H1 (cell line): Measurements from ENCODE around the gene OTX2. TPM values are rescaled to one million over a fixed set of nuclear protein-coding genes. Genes with fewer than 3 reads are reported as not detected.

Source experiments
- CTCF ChIA-PET: fragments of 300-600 bp; sonication (Branson Sonifier 250); formaldehyde crosslinking; loops from one replicate; lab custom pipeline; 2021; ENCODE audit not compliant: partially characterized antibody; lab: Charles Lee
- POLR2A ChIA-PET: fragments of 300-600 bp; sonication (Branson Sonifier 250); formaldehyde crosslinking; loops from one replicate; lab custom pipeline; 2021; ENCODE audit warnings: inconsistent platforms; ENCODE audit not compliant: partially characterized antibody; lab: Charles Lee
- DNase-seq, 2 experiments: peaks; one replicate each; pipeline versions ENCODE4 v3.0.0 to v3.0.0-alpha.2; 2010 to 2022; ENCODE audit warnings: low spot score in 2 of 2, low read depth in 1 of 2, mixed read lengths in 1 of 2
- FAIRE-seq: peaks from 2 replicates; lab custom pipeline; 2011; peaks lifted over from hg19 to GRCh38; lab: Jason Lieb, UNC
- H2AFZ ChIP-seq: 2 replicates; pipeline ENCODE4 v1.8.1; 2012; ENCODE audit warnings: low read length, inconsistent platforms
- H2AK5ac ChIP-seq: 2 replicates; pipeline ENCODE4 v1.6.1; 2013; ENCODE audit warnings: low read depth, low read length
- H2BK120ac ChIP-seq: replicated peaks from 2 replicates; pipeline ENCODE3; 2013; ENCODE audit warnings: low read depth, low read length, inconsistent platforms
- H2BK12ac ChIP-seq: 2 replicates; pipeline ENCODE4 v1.6.1; 2013; ENCODE audit warnings: low read depth, low read length
- H2BK15ac ChIP-seq: 2 replicates; pipeline ENCODE4 v1.6.1; 2013; ENCODE audit warnings: low read length
- H2BK20ac ChIP-seq: 2 replicates; pipeline ENCODE4 v1.6.1; 2013; ENCODE audit warnings: low read length
- H2BK5ac ChIP-seq: 2 replicates; pipeline ENCODE4 v1.6.1; 2013; ENCODE audit warnings: low read depth, low read length
- H3K14ac ChIP-seq: 2 replicates; pipeline ENCODE4 v1.6.1; 2013; ENCODE audit warnings: inconsistent platforms; ENCODE audit not compliant: insufficient read length
- H3K18ac ChIP-seq: 2 replicates; pipeline ENCODE4 v1.6.1; 2013; ENCODE audit warnings: low read length; ENCODE audit errors: extremely low read depth
- H3K23ac ChIP-seq: 2 replicates; pipeline ENCODE4 v1.6.1; 2013; ENCODE audit warnings: inconsistent platforms; ENCODE audit not compliant: insufficient read length
- H3K23me2 ChIP-seq: 2 replicates; pipeline ENCODE4 v1.6.1; 2013; ENCODE audit warnings: low read depth, low read length
- H3K27ac ChIP-seq: 2 replicates; pipeline ENCODE4 v1.6.1; 2011; ENCODE audit warnings: low read depth, low read length, inconsistent platforms
- H3K27me3 ChIP-seq, 4 experiments: replicated peaks in 1 of 4; 1 replicate in 1 of 4; 2 replicates in 3 of 4; pipeline versions ENCODE4 v1.6.1 to v1.8.1; 2011 to 2013; ENCODE audit warnings: low read length in 3 of 4, mild to moderate bottlenecking in 3 of 4, inconsistent platforms in 2 of 4, mixed read lengths in 2 of 4, moderate library complexity in 1 of 4; ENCODE audit not compliant: control insufficient read depth in 3 of 4, insufficient read depth in 3 of 4; ENCODE audit errors: extremely low read depth in 1 of 4
- H3K36me3 ChIP-seq, 4 experiments: 2 replicates each; pipeline versions ENCODE4 v1.6.1 to v1.8.1; 2011 to 2013; ENCODE audit warnings: mild to moderate bottlenecking in 4 of 4, low read length in 3 of 4, moderate library complexity in 2 of 4, control low read depth in 1 of 4, inconsistent platforms in 1 of 4; ENCODE audit not compliant: insufficient read depth in 4 of 4, control insufficient read depth in 2 of 4
- H3K4ac ChIP-seq: replicated peaks from 2 replicates; pipeline ENCODE3; 2013; ENCODE audit warnings: low read length, low read depth, mixed read lengths, inconsistent platforms; ENCODE audit not compliant: insufficient read length
- H3K4me1 ChIP-seq, 4 experiments: replicated peaks in 1 of 4; 1 replicate in 1 of 4; 2 replicates in 3 of 4; pipeline versions ENCODE4 v1.6.1 to v1.8.1; 2011 to 2013; ENCODE audit warnings: low read length in 3 of 4, inconsistent platforms in 2 of 4, mixed read lengths in 1 of 4; ENCODE audit not compliant: insufficient read depth in 4 of 4, control insufficient read depth in 3 of 4
- H3K4me2 ChIP-seq, 2 experiments: 2 replicates each; pipeline versions ENCODE4 v1.6.1 to v1.8.1; 2011 to 2013; ENCODE audit warnings: low read depth in 2 of 2, low read length in 2 of 2, control low read depth in 1 of 2, inconsistent platforms in 1 of 2, mild to moderate bottlenecking in 1 of 2; ENCODE audit not compliant: insufficient read depth in 1 of 2
- H3K4me3 ChIP-seq, 4 experiments: fragments of 200-600, 300-600 bp in 1 of 4; sonication (generic), shearing (Covaris generic), sonication (Bioruptor Twin) in 1 of 4; 2 replicates each; pipeline versions ENCODE4 v1.5.1 to v1.8.1; 2011 to 2016; ENCODE audit warnings: low read length in 4 of 4, low read depth in 3 of 4, control low read depth in 2 of 4, inconsistent platforms in 2 of 4, mild to moderate bottlenecking in 2 of 4, mixed read lengths in 1 of 4, moderate library complexity in 1 of 4; ENCODE audit not compliant: insufficient read depth in 2 of 4; ENCODE audit errors: extremely low read depth in 1 of 4
- H3K56ac ChIP-seq: replicated peaks from 2 replicates; pipeline ENCODE3; 2013; ENCODE audit warnings: low read depth, mild to moderate bottlenecking, mixed read lengths, low read length, inconsistent platforms; ENCODE audit not compliant: insufficient read length
- H3K79me1 ChIP-seq: 2 replicates; pipeline ENCODE4 v1.6.1; 2013; ENCODE audit warnings: low read depth, low read length, control low read depth
- H3K79me2 ChIP-seq, 2 experiments: 2 replicates each; pipeline versions ENCODE4 v1.6.1 to v1.8.1; 2012 to 2013; ENCODE audit warnings: low read length in 2 of 2, mild to moderate bottlenecking in 2 of 2, inconsistent platforms in 1 of 2; ENCODE audit not compliant: insufficient read depth in 2 of 2, control insufficient read depth in 1 of 2
- H3K9ac ChIP-seq, 4 experiments: replicated peaks in 1 of 4; 1 replicate in 1 of 4; 2 replicates in 3 of 4; pipeline versions ENCODE4 v1.6.1 to v1.8.1; 2011 to 2013; ENCODE audit warnings: low read depth in 3 of 4, low read length in 3 of 4, control low read depth in 2 of 4, mild to moderate bottlenecking in 2 of 4, moderate library complexity in 2 of 4, inconsistent platforms in 1 of 4; ENCODE audit errors: extremely low read depth in 1 of 4
- H3K9me3 ChIP-seq, 2 experiments: 2 replicates each; pipeline versions ENCODE4 v1.6.1 to v1.8.1; 2012 to 2013; ENCODE audit warnings: mild to moderate bottlenecking in 2 of 2, moderate library complexity in 2 of 2, control low read depth in 1 of 2, inconsistent platforms in 1 of 2, low read depth in 1 of 2, low read length in 1 of 2, mixed read lengths in 1 of 2; ENCODE audit not compliant: insufficient read depth in 2 of 2
- H4K20me1 ChIP-seq, 2 experiments: replicated peaks in 1 of 2; 2 replicates each; pipeline versions ENCODE3 to v1.8.1; 2011 to 2013; ENCODE audit warnings: inconsistent platforms in 2 of 2, low read length in 2 of 2, mild to moderate bottlenecking in 1 of 2; ENCODE audit not compliant: insufficient read depth in 2 of 2, control insufficient read depth in 1 of 2
- H4K5ac ChIP-seq: 2 replicates; pipeline ENCODE4 v1.6.1; 2013; ENCODE audit warnings: low read length, low read depth, mixed read lengths, inconsistent platforms; ENCODE audit not compliant: insufficient read length
- H4K8ac ChIP-seq: 2 replicates; pipeline ENCODE4 v1.8.0; 2013; ENCODE audit warnings: mild to moderate bottlenecking, moderate library complexity, low read length, inconsistent platforms; ENCODE audit not compliant: insufficient read depth; ENCODE audit errors: extremely low read depth
- H4K91ac ChIP-seq: replicated peaks from 2 replicates; pipeline ENCODE3; 2013; ENCODE audit warnings: low read length, mixed read lengths, inconsistent platforms; ENCODE audit not compliant: insufficient read length
- ATF3 ChIP-seq: IDR thresholded peaks from 2 replicates; pipeline ENCODE4 v1.6.1; 2011; ENCODE audit warnings: low read depth, mild to moderate bottlenecking, low read length; ENCODE audit not compliant: insufficient read depth
- BRCA1 ChIP-seq: IDR thresholded peaks from 2 replicates; pipeline ENCODE4 v1.6.1; 2012; ENCODE audit warnings: low read depth, low read length, improper control_type of control experiment
- CBX5 ChIP-seq: fragments of 300-800, 300-1000 bp; sonication (generic); IDR thresholded peaks from 2 replicates; pipeline ENCODE4 v1.7.1; 2016; ENCODE audit warnings: antibody characterized with exemption, low read length, low read depth
- SIRT6 ChIP-seq: IDR thresholded peaks from one replicate; pipeline ENCODE4 v1.7.1; 2012; ENCODE audit warnings: low read length, inconsistent platforms
- WGBS, 2 experiments: shearing (Covaris generic) in 1 of 2; methylation state at CpG; one replicate each; pipeline versions ENCODE4 v1.1.6 to v1.1.7; 2013 to 2015; ENCODE audit warnings: low lambda C conversion rate in 2 of 2, mixed read lengths in 2 of 2, inconsistent platforms in 1 of 2, low coverage in 1 of 2, missing lambda C conversion rate in 1 of 2; ENCODE audit not compliant: insufficient replicate concordance in 2 of 2, insufficient coverage in 1 of 2, insufficient read length in 1 of 2; ENCODE audit errors: extremely low coverage in 1 of 2, missing lambda C conversion rate in 1 of 2; 5-methylcytosine and 5-hydroxymethylcytosine counted together
- polyA plus RNA-seq, 7 experiments: library from polyadenylated mRNA; depleted of rRNA in 3 of 7; stranded (reverse) in 5 of 7; unstranded in 2 of 7; fragments of >200 nt in 5 of 7; fragments of 200-250 nt in 2 of 7; gene quantifications; 1 replicate in 5 of 7; 2 replicates in 1 of 7; 4 replicates in 1 of 7; pipeline versions ENCODE4 v1.2.1 to v1.2.3, GENCODE V29; 2011 to 2013; ENCODE audit warnings: missing spikeins in 2 of 7, mixed read lengths in 2 of 7
- total RNA-seq: library from RNA; stranded (reverse); fragmentation: NEBNext Ultra II Directional; extraction: Animal tissue kit (Norgen Biotek cat#: 25700); gene quantifications from 2 replicates; pipeline ENCODE4 v1.2.1, GENCODE V29; 2021

OTX2 gene
- total and polyA plus RNA-seq, 2 of the 8 experiments (the other 6 are each of a cell fraction or from before 2014, with no cell fraction given), result 33.9 to 155 TPM

GRCh38 chr14:56815745-56816144 is 5.5 kb upstream of the OTX2 start:
- Histone ChIP-seq H3K23ac (no peak overlapping the region), H2AFZ (no peak overlapping the region), H3K27me3 (peaks cover 35 to 88% (median 71%) of the 10 kb centered on the region in 4 experiments), H4K8ac (no peak overlapping the region), H4K5ac (no peak overlapping the region), H3K23me2 (peaks cover 18% of the 10 kb centered on the region), H3K56ac (no peak overlapping the region), H4K20me1 (no peaks in the 10 kb centered on the region), H3K79me2 (no peaks in the 10 kb centered on the region), H3K18ac (no peak overlapping the region), H3K79me1 (no peaks in the 10 kb centered on the region), H4K91ac (no peak overlapping the region), H3K27ac (no peak overlapping the region), H2BK20ac (no peak overlapping the region), H2AK5ac (no peak overlapping the region), H3K9me3 (no peaks in the 10 kb centered on the region), H3K4me3 (peak overlapping the region in 1 of 4 experiments; percentile 58; a peak in 4 of 8 replicates), H3K14ac (no peak overlapping the region), H2BK5ac (no peak overlapping the region), H3K9ac (no peak overlapping the region), H2BK120ac (no peak overlapping the region), H3K4ac (no peak overlapping the region), H3K4me1 (peaks cover 9 to 35% (median 25%) of the 10 kb centered on the region in 4 experiments), H3K4me2 (peak overlapping the region; percentile 94 to 99; a peak in 3 of 4 replicates), H2BK15ac (no peak overlapping the region), H2BK12ac (no peak overlapping the region), H3K36me3 (no peaks in the 10 kb centered on the region; a peak in 1 of 8 replicates)
- TF ChIP-seq ATF3 (no peak), CBX5 (no peak), SIRT6 (no peak), BRCA1 (no peak)
- CTCF ChIA-PET, result interaction anchor here (1.0 to 2.1 kb wide), 3 partner anchors 9 to 74 kb away, joined by 3 to 4 read pairs (median 3); no protein-coding TSS in a partner anchor
- DNase-seq, result no peak
- peak; percentile 39 for FAIRE-seq
- 8% methylated on average over 5 of the region's 5 CpGs; no CpG with 5 or more reads in 1 of the 2 experiments for WGBS, 2 experiments
- POLR2A ChIA-PET, result interaction anchor here (0.6 to 3.7 kb wide), 3 partner anchors 11 to 215 kb away, joined by 5 to 51 read pairs (median 12); no protein-coding TSS in a partner anchor
